ENCODE data around the gene HEY2. TPM values are rescaled to one million over a fixed set of nuclear protein-coding genes. Genes with fewer than 3 reads are reported as not detected.

Gene HEY2
- total RNA-seq, 1 experiment from 2014 or later = 6.6 TPM

- Histone ChIP-seq H3K27ac (ENCODE audit: insufficient read length, low read depth, low read length) (no peak overlapping the region), H2BK20ac (ENCODE audit: low read depth, low read length, poor library complexity, severe bottlenecking) (no peak overlapping the region), H3K79me2 (ENCODE audit: insufficient read depth, low read length) (no peaks in the 10 kb centered on the region), H3T11ph (ENCODE audit: low read length) (no peak overlapping the region), H3K27me3 (ENCODE audit: insufficient read depth, low read length) (no peaks in the 10 kb centered on the region), H2AK5ac (ENCODE audit: insufficient read length, low read length) (no peak overlapping the region), H3K18ac (ENCODE audit: insufficient read length, low read depth, low read length) (no peak overlapping the region), H3K23ac (ENCODE audit: insufficient read length, low read depth, low read length) (no peak overlapping the region), H2BK15ac (ENCODE audit: low read depth, low read length) (no peak overlapping the region), H3K14ac (ENCODE audit: insufficient read depth, low read length) (0 out of 2 replicates have a peak overlapping the region, but pooled peaks have one; percentile 88), H3K4me1 (ENCODE audit: insufficient read depth, low read length) (no peaks in the 10 kb centered on the region), H4K8ac (replicated peaks; ENCODE audit: insufficient read length, low read depth, low read length) (no peak overlapping the region), H3K9me3 (ENCODE audit: control insufficient read depth, low read depth, low read length) (no peaks in the 10 kb centered on the region), H4K20me1 (ENCODE audit: control insufficient read depth, insufficient read depth, insufficient read length) (no peaks in the 10 kb centered on the region), H2BK120ac (ENCODE audit: low read depth, low read length, poor library complexity, severe bottlenecking) (no peak overlapping the region), H2BK12ac (ENCODE audit: insufficient read length, low read depth, low read length) (no peak overlapping the region), H3K23me2 (ENCODE audit: insufficient read length, low read depth, low read length, poor library complexity, severe bottlenecking) (peaks cover 4% of the 10 kb centered on the region), H4K91ac (ENCODE audit: insufficient read length, low read depth, low read length) (no peak overlapping the region), H2AFZ (ENCODE audit: low read length) (peak overlapping the region; percentile 34), H2BK5ac (ENCODE audit: insufficient read length, low read length) (no peak overlapping the region), H3K79me1 (ENCODE audit: insufficient read depth, low read depth, low read length, poor library complexity, severe bottlenecking) (no peaks in the 10 kb centered on the region), H4K5ac (ENCODE audit: insufficient read length, low read depth, low read length) (no peak overlapping the region), H3K9ac (ENCODE audit: extremely low read depth, insufficient read length, low read length) (no peak overlapping the region), H3K56ac (ENCODE audit: insufficient read length, low read depth, low read length) (no peak overlapping the region), H3K4ac (ENCODE audit: low read depth, low read length) (no peak overlapping the region), H3K4me2 (ENCODE audit: insufficient read depth, insufficient read length, low read length) (peak overlapping the region; percentile 94)
- peak overlapping the region in 2 of 3 experiments; percentile 51 to 73; a peak in 2 of 7 replicates for H3K27ac Mint-ChIP-seq
- peak; percentile 43 for DNase-seq
- peaks cover 20 to 31% of the 10 kb centered on the region in 2 experiments for H3K4me1 Mint-ChIP-seq
- peak; percentile 56; the same call in 2 of the 3 replicates for TF ChIP-seq CTCF (conservative IDR thresholded peaks at IDR 0.05)
- H3K4me3 Mint-ChIP-seq = peak overlapping the region; percentile 77 to 92
- no CpG with 5 or more reads among the region's 28 CpGs for WGBS (ENCODE audit: extremely low coverage, insufficient read length, low lambda C conversion rate)
- H3K27me3 Mint-ChIP-seq (ENCODE audit: low read depth) = peaks cover 4% of the 10 kb centered on the region; the same call in 1 of the 2 replicates
- H3K36me3 Mint-ChIP-seq (ENCODE audit: insufficient read depth in 1 of 3, low read depth in 3 of 3) = no peaks in the 10 kb centered on the region; a peak in 1 of 7 replicates
- H3K9me3 Mint-ChIP-seq = no peaks in the 10 kb centered on the region
Measured at GRCh38 chr6:125791151-125791819, 41.9 kb downstream of the HEY2 start.

Measured in H9 (cell line).